ENCODE data around the gene AUTS2. TPM values are rescaled to one million over a fixed set of nuclear protein-coding genes. Genes with fewer than 3 reads are reported as not detected.

AUTS2 gene
- total RNA-seq, 1 donor from 2014 or later, result 9.9 TPM

DNA sequence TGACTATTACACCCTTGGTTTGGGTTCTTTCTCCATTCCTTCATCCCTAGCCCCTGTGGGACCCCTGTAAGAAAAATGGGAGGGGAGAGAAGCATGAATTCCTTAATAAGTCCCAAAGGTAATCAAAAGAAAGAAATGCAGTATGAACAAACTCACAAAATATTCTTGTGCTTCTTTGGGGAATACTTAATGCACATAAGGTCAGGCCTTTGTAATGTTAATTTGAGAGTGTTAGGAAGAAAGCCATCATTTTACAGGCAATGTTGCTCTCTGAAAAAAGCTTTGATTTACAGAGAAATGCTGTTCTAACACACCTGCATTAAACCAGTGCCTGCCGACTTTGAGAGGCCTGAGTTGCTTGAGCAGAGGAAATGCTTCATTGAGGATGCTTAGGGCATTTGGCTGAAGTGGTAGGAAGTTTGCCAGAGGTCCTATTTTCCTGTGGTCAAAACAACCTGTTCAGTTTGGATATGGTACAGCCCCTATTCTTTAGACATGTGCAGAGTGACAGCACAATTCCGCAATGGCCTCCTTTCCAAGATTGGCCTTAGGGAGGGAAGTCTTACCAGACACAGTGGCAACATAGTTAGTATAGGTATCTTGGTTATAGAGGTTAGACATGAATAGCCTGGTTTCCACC, 643.4 kb downstream of the AUTS2 start:
- no peaks in the 10 kb centered on the region for H3K36me3 ChIP-seq (ENCODE audit: control insufficient read depth, insufficient read depth, low read length)
- no peak overlapping the region for H3K4me3 ChIP-seq (ENCODE audit: low read depth, low read length)
- no peak for DNase-seq (ENCODE audit: low read depth)
- H3K27me3 ChIP-seq (ENCODE audit: control insufficient read depth, insufficient read depth, low read length), result no peaks in the 10 kb centered on the region
- no peak for TF ChIP-seq CTCF (IDR thresholded peaks at IDR 0.05; ENCODE audit: insufficient read depth, low read length, poor library complexity, severe bottlenecking)

GRCh38 chr7:70242826-70243225, 644.6 kb downstream of the AUTS2 start:
- H3K4me3 ChIP-seq (ENCODE audit: low read depth, low read length), result no peak overlapping the region
- DNase-seq (ENCODE audit: low read depth), result no peak
- H3K27me3 ChIP-seq (ENCODE audit: control insufficient read depth, insufficient read depth, low read length), result no peaks in the 10 kb centered on the region
- TF ChIP-seq CTCF (IDR thresholded peaks at IDR 0.05; ENCODE audit: insufficient read depth, low read length, poor library complexity, severe bottlenecking), result no peak
- H3K36me3 ChIP-seq (ENCODE audit: control insufficient read depth, insufficient read depth, low read length), result no peaks in the 10 kb centered on the region

DNA sequence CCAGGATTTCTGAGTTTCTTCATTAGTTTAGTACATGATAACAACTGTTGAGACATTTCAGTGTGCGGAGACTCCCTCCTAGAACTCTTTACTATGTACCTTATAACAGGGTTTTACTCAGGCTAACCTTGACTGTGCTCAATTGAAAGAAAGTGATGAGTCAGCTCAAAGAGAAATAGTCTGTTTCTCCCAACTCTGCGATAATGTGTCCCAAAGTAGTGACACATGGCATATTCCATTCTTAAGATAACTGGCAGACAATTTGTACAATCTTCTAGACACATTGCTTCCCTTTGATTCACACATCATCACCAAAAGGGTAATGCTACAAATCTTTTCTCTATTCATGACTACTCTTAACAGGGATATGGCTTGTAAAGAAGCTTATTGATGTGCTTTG, 645.2 kb downstream of the AUTS2 start:
- no peaks in the 10 kb centered on the region for H3K27me3 ChIP-seq (ENCODE audit: control insufficient read depth, insufficient read depth, low read length)
- H3K4me3 ChIP-seq (ENCODE audit: low read depth, low read length), result no peak overlapping the region
- no peak for TF ChIP-seq CTCF (IDR thresholded peaks at IDR 0.05; ENCODE audit: insufficient read depth, low read length, poor library complexity, severe bottlenecking)
- H3K36me3 ChIP-seq (ENCODE audit: control insufficient read depth, insufficient read depth, low read length), result no peaks in the 10 kb centered on the region
- DNase-seq (ENCODE audit: low read depth), result no peak

DNA sequence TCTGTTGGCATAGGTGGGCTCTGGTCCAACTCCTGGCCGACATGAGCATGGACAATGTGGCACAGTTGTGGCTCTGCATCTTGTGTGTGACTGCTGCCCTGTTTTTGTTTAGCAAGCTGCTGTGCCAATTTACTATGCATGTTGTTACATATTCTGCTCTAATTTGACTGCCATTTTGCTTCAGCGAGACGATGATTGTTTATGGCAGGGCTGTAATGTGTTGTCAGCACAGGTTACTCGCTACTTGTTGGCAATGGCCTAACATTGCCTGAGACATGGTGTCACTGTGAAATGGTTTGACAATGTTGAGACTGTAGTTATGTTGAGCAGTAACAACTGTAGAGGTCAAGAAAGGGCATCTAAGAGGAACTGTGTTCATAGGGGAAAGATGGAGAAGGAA, 659.6 kb downstream of the AUTS2 start:
- no peak for DNase-seq (ENCODE audit: low read depth)
- Histone ChIP-seq H3K36me3 (ENCODE audit: control insufficient read depth, insufficient read depth, low read length) (no peaks in the 10 kb centered on the region), H3K4me3 (ENCODE audit: low read depth, low read length) (no peak overlapping the region), H3K27me3 (ENCODE audit: control insufficient read depth, insufficient read depth, low read length) (no peaks in the 10 kb centered on the region)
- no peak for TF ChIP-seq CTCF (IDR thresholded peaks at IDR 0.05; ENCODE audit: insufficient read depth, low read length, poor library complexity, severe bottlenecking)

DNA sequence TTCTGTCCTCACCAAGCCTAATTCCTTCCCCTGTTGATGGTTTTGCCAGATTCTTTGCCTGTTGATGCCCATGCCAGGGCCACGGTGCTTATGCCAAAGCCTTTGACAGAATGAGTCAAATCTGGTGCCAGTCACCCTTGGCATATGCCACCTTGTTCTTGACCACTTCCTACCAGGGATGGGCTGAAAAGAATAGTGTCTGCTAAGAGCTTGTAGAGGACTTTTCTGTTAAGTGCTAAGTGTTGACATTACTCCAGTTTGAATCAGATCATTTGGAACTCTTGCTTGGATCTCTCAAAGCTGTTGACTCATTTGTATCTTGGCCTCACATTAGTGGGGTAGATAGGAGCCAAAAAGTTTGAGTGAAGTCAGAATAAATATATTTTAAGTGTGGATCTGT, 661.2 kb downstream of the AUTS2 start:
- no peaks in the 10 kb centered on the region for H3K36me3 ChIP-seq (ENCODE audit: control insufficient read depth, insufficient read depth, low read length)
- no peak for TF ChIP-seq CTCF (IDR thresholded peaks at IDR 0.05; ENCODE audit: insufficient read depth, low read length, poor library complexity, severe bottlenecking)
- no peaks in the 10 kb centered on the region for H3K27me3 ChIP-seq (ENCODE audit: control insufficient read depth, insufficient read depth, low read length)
- H3K4me3 ChIP-seq (ENCODE audit: low read depth, low read length), result no peak overlapping the region
- no peak for DNase-seq (ENCODE audit: low read depth)

Data from kidney epithelial cell (primary cell).